SK-N-MC (cell line): ENCODE data around the gene THBS2.

Experiments used
- EZH2 ChIP-seq: fragments of 200-600 bp; sonication (generic); IDR thresholded peaks from one replicate; pipeline ENCODE4 v1.6.1; 2017; ENCODE audit warnings: antibody characterized with exemption
- FOXP2 ChIP-seq: optimal IDR thresholded peaks from 2 replicates; pipeline ENCODE3; 2011; ENCODE audit warnings: mild to moderate bottlenecking, moderate library complexity; ENCODE audit not compliant: insufficient read depth; ENCODE audit errors: extremely low read length, control extremely low read depth
- POLR2AphosphoS5 ChIP-seq: IDR thresholded peaks from 2 replicates; pipeline ENCODE4 v1.6.1; 2012; ENCODE audit warnings: mild to moderate bottlenecking, low read depth, low read length, borderline replicate concordance

- TF ChIP-seq POLR2AphosphoS5: no peak
- TF ChIP-seq EZH2: no peak
- TF ChIP-seq FOXP2: no peak
Observed at GRCh38 chr6:169225887-169226286, 27.8 kb downstream of the THBS2 start.
